Uterus (tissue), 4 donors: Measurements from ENCODE around the gene AEN. TPM values are rescaled to one million over a fixed set of nuclear protein-coding genes. Genes with fewer than 3 reads are reported as not detected.
A peak's percentile ranks its signal among the peaks of the same experiment; 100 is the strongest.

Source experiments
- DNase-seq, 2 donors: peaks; one replicate each; pipeline ENCODE4 v3.0.0-alpha.2; 2019 to 2020
- H3K27ac ChIP-seq, 2 donors: fragments of 200-600 bp; sonication (generic); 1 replicate in 1 of 2; 2 replicates in 1 of 2; pipeline ENCODE4 v1.5.1; 2016 to 2018
- H3K27me3 ChIP-seq, 2 donors: fragments of 200-600 bp; sonication (generic); one replicate each; pipeline ENCODE4 v1.5.1; 2018 to 2019; ENCODE audit warnings: control low read depth in 1 of 2
- H3K36me3 ChIP-seq, 2 donors: fragments of 200-600 bp; sonication (generic); one replicate each; pipeline ENCODE4 v1.5.1; 2019; ENCODE audit warnings: control low read depth in 1 of 2
- H3K4me1 ChIP-seq, 2 donors: fragments of 200-600 bp; sonication (generic); one replicate each; pipeline ENCODE4 v1.5.1; 2018 to 2019; ENCODE audit warnings: control low read depth in 1 of 2
- H3K4me3 ChIP-seq, 2 donors: fragments of 200-600 bp; sonication (generic); 1 replicate in 1 of 2; 2 replicates in 1 of 2; pipeline ENCODE4 v1.5.1; 2018 to 2019; ENCODE audit warnings: mild to moderate bottlenecking in 1 of 2
- H3K9me3 ChIP-seq, 2 donors: fragments of 200-600 bp; sonication (generic); one replicate each; pipeline ENCODE4 v1.5.1; 2019; ENCODE audit warnings: control low read depth in 1 of 2
- CTCF ChIP-seq, 4 experiments: fragments of 200-600 bp in 2 of 4; fragments of 450-650 bp in 2 of 4; sonication (generic) in 2 of 4; IDR thresholded peaks; one replicate each; pipeline ENCODE4 v1.5.1; 2016 to 2019; ENCODE audit warnings: antibody characterized with exemption in 4 of 4, mild to moderate bottlenecking in 2 of 4, moderate library complexity in 1 of 4
- POLR2A ChIP-seq, 2 donors: fragments of 450-650 bp; IDR thresholded peaks; one replicate each; pipeline ENCODE4 v1.6.1; 2016; ENCODE audit warnings: antibody characterized with exemption in 2 of 2, mild to moderate bottlenecking in 1 of 2, moderate library complexity in 1 of 2
- intact Hi-C: fragments of 100-400 bp; cut with DNase I; formaldehyde crosslinking; loops from one replicate; pipeline ENCODE4 v1.15.1; 2023; ENCODE audit warnings: low total_unique reads
- total RNA-seq, 4 donors: library from RNA; depleted of rRNA in 3 of 4; stranded (reverse); fragments of >200 nt in 3 of 4; gene quantifications; one replicate each; pipeline versions ENCODE4 v1.1.0 to v1.2.4, GENCODE V29; 2014 to 2023
- donor health status: DM: yes; HTN: yes; CAD: no.

Gene AEN
- total RNA-seq, 4 donors from 2014 or later, result 1.0 to 20.2 (median 6.0) TPM

GRCh38 chr15:88644741-88645140, 23.6 kb downstream of the AEN start:
- TF ChIP-seq CTCF (IDR thresholded peaks at IDR 0.05), result no peak
- no peaks in the 10 kb centered on the region for H3K36me3 ChIP-seq
- peak in 1 of 2 donors; percentile 4 for DNase-seq
- no peaks in the 10 kb centered on the region for H3K9me3 ChIP-seq
- no peak overlapping the region for H3K27ac ChIP-seq
- H3K27me3 ChIP-seq, result no peaks in the 10 kb centered on the region
- intact Hi-C loops, result no loop called here
- H3K4me1 ChIP-seq, result no peaks in the 10 kb centered on the region
- no peak overlapping the region for H3K4me3 ChIP-seq

- H3K36me3 ChIP-seq, result no peaks in the 10 kb centered on the region
- intact Hi-C loops, result no loop called here
- DNase-seq, result no peak
- H3K27ac ChIP-seq, result no peak overlapping the region
- H3K9me3 ChIP-seq, result no peaks in the 10 kb centered on the region
- no peak overlapping the region for H3K4me3 ChIP-seq
- H3K4me1 ChIP-seq, result no peaks in the 10 kb centered on the region
- TF ChIP-seq CTCF (IDR thresholded peaks at IDR 0.05), result no peak
- no peak for TF ChIP-seq POLR2A (IDR thresholded peaks at IDR 0.05)
- H3K27me3 ChIP-seq, result no peaks in the 10 kb centered on the region
Observed at GRCh38 chr15:88645171-88646087, 24.3 kb downstream of the AEN start.

GRCh38 chr15:88646088-88646405, 24.9 kb downstream of the AEN start:
- no peak overlapping the region for H3K27ac ChIP-seq
- H3K36me3 ChIP-seq, result no peaks in the 10 kb centered on the region
- H3K9me3 ChIP-seq, result no peaks in the 10 kb centered on the region
- no peaks in the 10 kb centered on the region for H3K4me1 ChIP-seq
- no peaks in the 10 kb centered on the region for H3K27me3 ChIP-seq
- intact Hi-C loops, result no loop called here
- H3K4me3 ChIP-seq, result no peak overlapping the region
- no peak for TF ChIP-seq CTCF (IDR thresholded peaks at IDR 0.05)
- no peak for TF ChIP-seq POLR2A (IDR thresholded peaks at IDR 0.05)
- peak in 1 of 2 donors; percentile 2 for DNase-seq

- intact Hi-C loops, result no loop called here
- no peaks in the 10 kb centered on the region for H3K4me1 ChIP-seq
- no peaks in the 10 kb centered on the region for H3K27me3 ChIP-seq
- H3K9me3 ChIP-seq, result no peaks in the 10 kb centered on the region
- DNase-seq, result peak in 1 of 2 donors; percentile 8
- H3K27ac ChIP-seq, result no peak overlapping the region
- TF ChIP-seq CTCF (IDR thresholded peaks at IDR 0.05) (no peak), POLR2A (IDR thresholded peaks at IDR 0.05) (no peak)
- H3K4me3 ChIP-seq, result no peak overlapping the region
- H3K36me3 ChIP-seq, result no peaks in the 10 kb centered on the region
Observed at GRCh38 chr15:88646951-88647350, 25.8 kb downstream of the AEN start.

GRCh38 chr15:88647351-88648105, 26.4 kb downstream of the AEN start:
- intact Hi-C loops, result no loop called here
- Histone ChIP-seq H3K4me1 (no peaks in the 10 kb centered on the region), H3K27me3 (no peaks in the 10 kb centered on the region), H3K27ac (no peak overlapping the region), H3K4me3 (no peak overlapping the region), H3K9me3 (no peaks in the 10 kb centered on the region), H3K36me3 (no peaks in the 10 kb centered on the region)
- no peak for TF ChIP-seq CTCF (IDR thresholded peaks at IDR 0.05)
- no peak for TF ChIP-seq POLR2A (IDR thresholded peaks at IDR 0.05)
- peak in 1 of 2 donors; percentile 11 for DNase-seq
